ENCODE data around the gene CST7.

Gene CST7

DNA sequence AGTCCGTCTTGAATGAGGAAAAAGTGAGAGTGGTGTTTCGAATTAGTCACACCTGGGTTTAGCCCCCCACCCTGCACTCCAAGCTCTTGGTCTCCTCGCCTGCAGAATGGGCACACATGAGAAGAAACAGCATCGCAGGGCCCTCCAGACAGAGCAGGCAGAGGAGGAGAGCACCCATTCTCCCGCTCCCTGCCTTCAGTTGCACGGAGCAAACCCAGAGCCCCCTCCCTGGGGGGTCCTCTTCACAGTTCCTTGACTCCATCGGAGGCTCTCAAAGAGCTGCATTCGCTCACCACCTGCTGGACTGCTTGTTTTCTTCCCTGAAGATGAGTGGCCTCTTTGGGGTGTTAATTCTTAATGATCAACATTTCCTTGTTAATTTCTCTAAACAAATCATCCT, 5.1 kb downstream of the CST7 start:
- H3K9me3 ChIP-seq (ENCODE audit: insufficient read depth, low read depth, low read length): no peaks in the 10 kb centered on the region
- peaks cover 11% of the 10 kb centered on the region; the same call in 1 of the 2 replicates for H3K36me3 ChIP-seq (ENCODE audit: insufficient read depth, low read depth, low read length)
- H3K4me3 ChIP-seq (ENCODE audit: low read length): no peak overlapping the region
- no peaks in the 10 kb centered on the region; the same call in 1 of the 2 replicates for H3K4me1 ChIP-seq (ENCODE audit: insufficient read depth, low read length)
- no peak overlapping the region for H3K9ac ChIP-seq (ENCODE audit: low read depth, low read length)
- H3K27me3 ChIP-seq (ENCODE audit: insufficient read depth, low read length): no peaks in the 10 kb centered on the region
- no peak overlapping the region for H3K27ac ChIP-seq (ENCODE audit: low read length)

DNA sequence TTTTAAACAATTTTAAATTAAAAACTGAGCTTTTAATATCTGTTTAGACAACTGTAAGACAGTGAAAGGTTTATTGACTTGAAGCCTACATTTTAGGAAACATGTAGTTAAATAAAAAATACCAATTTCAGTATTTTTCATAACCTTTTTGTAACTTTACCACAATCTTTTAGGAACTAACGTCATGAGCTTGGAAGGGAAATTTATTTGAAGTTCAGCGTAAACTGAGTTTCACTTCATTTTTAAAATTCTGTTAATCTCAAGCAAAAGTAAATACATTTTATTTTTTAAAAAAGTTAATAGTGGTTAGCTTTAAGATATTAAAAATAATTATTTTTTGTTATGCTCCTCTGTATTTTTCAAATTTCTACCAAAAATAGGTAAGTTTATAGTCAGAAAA, 5.5 kb downstream of the CST7 start:
- no peak overlapping the region for H3K4me3 ChIP-seq (ENCODE audit: low read length)
- peaks cover 11% of the 10 kb centered on the region; the same call in 1 of the 2 replicates for H3K36me3 ChIP-seq (ENCODE audit: insufficient read depth, low read depth, low read length)
- H3K9ac ChIP-seq (ENCODE audit: low read depth, low read length): no peak overlapping the region
- no peak overlapping the region for H3K27ac ChIP-seq (ENCODE audit: low read length)
- no peaks in the 10 kb centered on the region for H3K27me3 ChIP-seq (ENCODE audit: insufficient read depth, low read length)
- H3K4me1 ChIP-seq (ENCODE audit: insufficient read depth, low read length): no peaks in the 10 kb centered on the region; the same call in 1 of the 2 replicates
- H3K9me3 ChIP-seq (ENCODE audit: insufficient read depth, low read depth, low read length): no peaks in the 10 kb centered on the region

DNA sequence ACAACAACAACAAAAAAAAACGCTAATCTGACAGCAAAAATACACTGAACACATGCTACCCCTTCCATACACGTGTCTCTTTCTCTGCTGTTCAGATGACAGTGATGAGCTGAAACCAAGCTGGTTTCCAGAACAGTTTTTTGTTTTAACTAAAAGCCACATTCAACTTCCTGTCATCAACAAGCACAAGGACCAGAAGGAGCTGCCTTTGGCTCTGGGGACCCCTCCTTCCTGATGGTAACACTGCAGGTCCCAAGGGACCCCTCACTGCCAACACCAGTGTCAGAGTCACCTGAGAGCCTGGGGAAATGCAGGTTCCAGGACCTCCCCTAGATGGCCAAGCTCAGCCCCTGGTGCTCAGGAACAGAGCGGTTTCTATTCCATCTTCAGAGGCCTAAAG, 6.0 kb downstream of the CST7 start:
- no peak overlapping the region for H3K27ac ChIP-seq (ENCODE audit: low read length)
- no peaks in the 10 kb centered on the region for H3K9me3 ChIP-seq (ENCODE audit: insufficient read depth, low read depth, low read length)
- H3K36me3 ChIP-seq (ENCODE audit: insufficient read depth, low read depth, low read length): peaks cover 11% of the 10 kb centered on the region; the same call in 1 of the 2 replicates
- H3K27me3 ChIP-seq (ENCODE audit: insufficient read depth, low read length): no peaks in the 10 kb centered on the region
- no peak overlapping the region for H3K4me3 ChIP-seq (ENCODE audit: low read length)
- H3K9ac ChIP-seq (ENCODE audit: low read depth, low read length): no peak overlapping the region
- H3K4me1 ChIP-seq (ENCODE audit: insufficient read depth, low read length): no peaks in the 10 kb centered on the region; the same call in 1 of the 2 replicates

DNA sequence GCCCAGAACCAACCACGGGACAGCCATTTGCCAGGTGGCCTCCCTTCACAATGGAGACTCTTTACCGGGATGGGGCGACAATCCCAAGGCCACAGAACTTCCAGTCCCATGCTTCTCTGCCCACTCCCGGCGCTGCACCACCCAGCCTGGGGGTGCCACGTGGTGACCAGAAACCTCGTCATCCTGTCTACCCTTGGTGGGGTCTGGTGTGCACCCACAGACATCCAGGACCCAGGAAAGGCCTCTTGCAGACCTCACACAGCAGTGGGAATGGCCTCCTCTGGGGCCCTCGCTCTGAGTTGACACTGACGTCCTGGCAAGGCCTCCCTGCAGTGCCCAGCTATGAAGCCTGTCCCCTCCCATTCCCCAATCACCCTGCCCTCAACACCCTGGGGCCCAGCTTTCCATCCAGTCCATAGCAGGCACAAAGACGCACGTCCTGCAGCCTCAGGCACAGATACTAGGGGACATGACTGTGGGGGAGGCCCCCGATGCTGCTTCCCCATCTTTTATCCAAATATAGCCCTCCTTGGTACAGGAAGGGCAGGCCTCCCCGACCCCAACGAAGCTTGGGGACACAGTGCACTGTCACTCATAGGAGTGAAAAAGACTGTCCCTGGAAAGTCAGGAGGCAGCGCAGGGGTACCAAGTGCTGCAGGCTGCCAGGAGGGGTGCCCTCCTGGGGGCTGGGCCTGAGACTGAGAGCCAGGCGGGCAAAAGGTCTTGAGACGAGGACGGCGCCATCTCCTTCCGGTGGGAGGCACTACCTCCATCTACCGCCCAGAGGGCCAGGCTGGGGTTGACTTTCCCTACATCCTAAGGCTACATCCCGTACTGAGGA, 7.2 kb downstream of the CST7 start:
- H3K36me3 ChIP-seq (ENCODE audit: insufficient read depth, low read depth, low read length): peaks cover 21% of the 10 kb centered on the region; the same call in 1 of the 2 replicates
- H3K27ac ChIP-seq (ENCODE audit: low read length): no peak overlapping the region
- no peak overlapping the region for H3K4me3 ChIP-seq (ENCODE audit: low read length)
- H3K9ac ChIP-seq (ENCODE audit: low read depth, low read length): no peak overlapping the region
- H3K27me3 ChIP-seq (ENCODE audit: insufficient read depth, low read length): no peaks in the 10 kb centered on the region
- H3K4me1 ChIP-seq (ENCODE audit: insufficient read depth, low read length): no peaks in the 10 kb centered on the region; the same call in 1 of the 2 replicates
- H3K9me3 ChIP-seq (ENCODE audit: insufficient read depth, low read depth, low read length): no peaks in the 10 kb centered on the region

DNA sequence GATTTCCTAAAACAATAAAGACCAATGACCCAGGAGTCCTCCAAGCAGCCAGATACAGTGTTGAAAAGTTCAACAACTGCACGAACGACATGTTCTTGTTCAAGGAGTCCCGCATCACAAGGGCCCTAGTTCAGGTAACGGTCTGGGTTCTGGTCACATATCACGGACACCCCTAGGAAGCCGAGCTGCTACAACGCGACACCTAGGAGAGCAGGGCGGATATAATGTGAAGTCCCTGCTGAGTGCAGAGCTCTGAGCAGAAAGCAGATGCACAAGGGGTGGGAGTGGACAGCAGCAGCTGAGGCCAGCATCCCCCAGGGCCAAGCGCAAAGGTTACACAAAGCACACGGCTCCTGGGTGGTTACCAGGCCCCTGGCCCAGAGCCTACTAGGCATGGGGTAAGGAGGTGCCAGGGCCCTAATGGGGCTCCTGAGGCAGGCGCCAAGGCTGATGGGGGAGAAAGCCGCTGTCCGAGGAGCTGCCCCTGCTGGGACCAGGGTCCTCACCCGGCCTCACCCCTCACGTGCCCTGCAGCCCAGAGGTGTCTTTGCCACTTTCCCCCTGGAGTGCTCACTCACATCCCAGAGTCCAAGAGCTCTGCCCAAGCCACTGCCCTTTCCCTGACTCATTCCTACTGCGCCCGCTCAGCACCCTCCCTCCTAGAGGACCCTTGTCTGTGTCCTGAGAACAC, 8.4 kb downstream of the CST7 start:
- Histone ChIP-seq H3K9ac (ENCODE audit: low read depth, low read length) (no peak overlapping the region), H3K9me3 (ENCODE audit: insufficient read depth, low read depth, low read length) (no peaks in the 10 kb centered on the region), H3K27ac (ENCODE audit: low read length) (no peak overlapping the region), H3K4me1 (ENCODE audit: insufficient read depth, low read length) (no peaks in the 10 kb centered on the region; the same call in 1 of the 2 replicates), H3K36me3 (ENCODE audit: insufficient read depth, low read depth, low read length) (peaks cover 30% of the 10 kb centered on the region; the same call in 1 of the 2 replicates), H3K4me3 (ENCODE audit: low read length) (no peak overlapping the region), H3K27me3 (ENCODE audit: insufficient read depth, low read length) (no peaks in the 10 kb centered on the region)

DNA sequence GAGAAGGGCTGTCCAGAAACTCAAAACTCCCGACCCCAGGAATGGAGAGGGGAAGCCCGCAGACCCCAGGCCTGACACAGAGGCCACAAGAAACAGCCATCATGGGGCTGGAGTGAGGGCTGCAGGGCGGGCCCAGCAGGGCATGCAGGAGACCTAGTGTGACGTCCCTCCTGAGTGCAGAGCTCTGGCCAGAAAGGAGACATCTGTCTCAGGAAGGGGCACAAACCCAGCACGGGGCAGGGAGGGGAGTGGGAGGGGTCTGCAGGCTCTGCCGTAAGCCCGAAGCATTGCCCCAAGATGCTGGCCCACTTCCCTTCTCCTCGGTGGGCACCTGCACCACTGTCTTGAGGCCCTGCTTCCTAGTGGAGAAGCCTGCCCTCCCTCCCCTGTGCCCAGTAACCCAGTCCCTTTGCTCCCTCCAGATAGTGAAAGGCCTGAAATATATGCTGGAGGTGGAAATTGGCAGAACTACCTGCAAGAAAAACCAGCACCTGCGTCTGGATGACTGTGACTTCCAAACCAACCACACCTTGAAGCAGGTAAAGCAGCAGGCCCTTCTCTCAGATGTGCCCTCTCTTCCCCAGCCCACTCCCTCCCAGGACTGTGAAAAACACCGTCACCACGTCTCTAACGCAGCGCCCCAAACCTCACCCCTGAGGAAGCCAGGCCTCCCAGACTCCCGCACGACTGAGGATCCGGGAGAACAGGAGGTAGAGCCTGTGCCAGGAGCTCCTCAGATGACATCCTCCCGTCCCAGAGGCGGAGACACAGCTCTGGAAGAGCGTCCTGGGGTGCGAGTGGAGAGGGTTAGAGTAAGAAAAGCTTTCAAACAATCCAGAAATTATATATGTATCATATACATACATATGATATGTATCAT, 9.7 kb downstream of the CST7 start:
- Histone ChIP-seq H3K4me3 (ENCODE audit: low read length) (no peak overlapping the region), H3K9ac (ENCODE audit: low read depth, low read length) (no peak overlapping the region), H3K27ac (ENCODE audit: low read length) (no peak overlapping the region), H3K4me1 (ENCODE audit: insufficient read depth, low read length) (no peaks in the 10 kb centered on the region; the same call in 1 of the 2 replicates), H3K9me3 (ENCODE audit: insufficient read depth, low read depth, low read length) (no peaks in the 10 kb centered on the region), H3K36me3 (ENCODE audit: insufficient read depth, low read depth, low read length) (peaks cover 43% of the 10 kb centered on the region), H3K27me3 (ENCODE audit: insufficient read depth, low read length) (no peaks in the 10 kb centered on the region)

DNA sequence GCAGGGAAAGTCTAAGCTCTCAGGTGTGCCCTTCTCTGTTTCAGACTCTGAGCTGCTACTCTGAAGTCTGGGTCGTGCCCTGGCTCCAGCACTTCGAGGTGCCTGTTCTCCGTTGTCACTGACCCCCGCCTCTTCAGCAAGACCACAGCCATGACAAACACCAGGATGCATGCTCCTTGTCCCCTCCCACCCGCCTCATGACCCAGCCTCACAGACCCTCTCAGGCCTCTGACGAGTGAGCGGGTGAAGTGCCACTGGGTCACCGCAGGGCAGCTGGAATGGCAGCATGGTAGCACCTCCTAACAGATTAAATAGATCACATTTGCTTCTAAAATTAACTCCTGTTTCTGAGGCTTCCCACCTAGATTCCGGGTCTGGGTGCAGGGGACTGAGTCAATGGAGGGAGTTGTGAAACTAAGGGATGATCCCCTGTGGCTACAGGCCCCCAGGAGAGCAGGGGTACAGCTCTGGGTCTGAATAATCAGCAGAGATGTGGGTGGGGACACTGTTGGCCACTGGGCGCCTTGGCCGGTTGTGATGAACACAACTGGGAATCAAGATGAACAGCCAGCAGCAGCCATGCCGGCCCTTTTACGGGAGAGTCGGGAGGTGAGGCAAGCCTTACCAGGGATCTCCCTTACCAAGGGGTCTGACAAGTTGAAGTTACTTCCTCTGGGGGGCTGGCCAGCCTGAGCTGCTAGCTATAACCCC, 10.7 kb downstream of the CST7 start:
- Histone ChIP-seq H3K27me3 (ENCODE audit: insufficient read depth, low read length) (no peaks in the 10 kb centered on the region), H3K4me3 (ENCODE audit: low read length) (no peak overlapping the region), H3K9ac (ENCODE audit: low read depth, low read length) (no peak overlapping the region), H3K9me3 (ENCODE audit: insufficient read depth, low read depth, low read length) (no peaks in the 10 kb centered on the region), H3K27ac (ENCODE audit: low read length) (no peak overlapping the region), H3K4me1 (ENCODE audit: insufficient read depth, low read length) (no peaks in the 10 kb centered on the region), H3K36me3 (ENCODE audit: insufficient read depth, low read depth, low read length) (peaks cover 52% of the 10 kb centered on the region)

DNA sequence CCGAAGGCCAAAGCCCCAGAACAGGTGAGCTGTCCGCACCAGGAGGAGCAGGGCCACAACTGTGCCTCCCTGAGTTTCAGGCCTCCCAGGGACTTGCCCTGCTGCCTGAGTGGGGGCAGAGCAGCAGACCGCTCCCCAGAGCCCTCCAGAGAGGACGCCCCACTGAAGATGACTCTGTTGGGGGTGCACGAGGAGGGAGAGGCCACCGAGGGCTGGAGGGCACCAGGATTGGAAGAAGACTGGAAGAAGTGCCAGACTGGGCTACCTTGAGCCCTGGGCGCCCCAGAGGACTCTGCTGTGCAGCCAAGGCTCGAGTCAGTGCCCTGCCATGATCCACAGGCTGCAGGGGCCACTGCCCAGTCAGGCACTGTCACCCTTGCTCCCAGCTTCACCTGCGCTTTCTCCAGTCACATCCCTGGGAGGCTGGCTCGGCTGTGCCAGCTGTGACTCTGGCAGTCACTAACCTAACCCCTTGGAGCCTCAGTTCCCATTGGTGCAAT, 11.3 kb downstream of the CST7 start:
- Histone ChIP-seq H3K27ac (ENCODE audit: low read length) (no peak overlapping the region), H3K4me1 (ENCODE audit: insufficient read depth, low read length) (no peaks in the 10 kb centered on the region), H3K9me3 (ENCODE audit: insufficient read depth, low read depth, low read length) (no peaks in the 10 kb centered on the region), H3K27me3 (ENCODE audit: insufficient read depth, low read length) (no peaks in the 10 kb centered on the region), H3K36me3 (ENCODE audit: insufficient read depth, low read depth, low read length) (peaks cover 54% of the 10 kb centered on the region), H3K9ac (ENCODE audit: low read depth, low read length) (no peak overlapping the region), H3K4me3 (ENCODE audit: low read length) (no peak overlapping the region)

DNA sequence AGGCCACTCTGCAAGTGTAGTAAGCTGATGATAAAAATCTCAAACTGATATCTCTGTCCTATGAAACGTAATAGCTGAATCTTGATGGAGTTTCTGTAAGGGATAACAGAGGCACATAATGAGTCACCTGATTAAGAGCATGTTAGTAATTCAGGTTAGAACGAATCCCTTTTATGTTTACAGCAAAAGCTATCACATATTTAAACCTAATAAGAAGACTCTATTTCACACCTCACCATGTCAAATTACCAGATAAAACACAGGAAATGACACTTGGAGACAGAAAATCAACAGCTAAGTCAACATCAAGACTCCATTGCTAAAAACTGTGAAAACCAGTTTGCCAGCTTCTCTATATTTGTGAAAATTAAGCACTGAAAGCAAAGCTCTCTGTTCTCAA, 11.8 kb downstream of the CST7 start:
- Histone ChIP-seq H3K36me3 (ENCODE audit: insufficient read depth, low read depth, low read length) (peaks cover 59% of the 10 kb centered on the region), H3K4me1 (ENCODE audit: insufficient read depth, low read length) (no peaks in the 10 kb centered on the region), H3K9ac (ENCODE audit: low read depth, low read length) (no peak overlapping the region), H3K27ac (ENCODE audit: low read length) (no peak overlapping the region), H3K27me3 (ENCODE audit: insufficient read depth, low read length) (no peaks in the 10 kb centered on the region), H3K4me3 (ENCODE audit: low read length) (no peak overlapping the region), H3K9me3 (ENCODE audit: insufficient read depth, low read depth, low read length) (no peaks in the 10 kb centered on the region)

DNA sequence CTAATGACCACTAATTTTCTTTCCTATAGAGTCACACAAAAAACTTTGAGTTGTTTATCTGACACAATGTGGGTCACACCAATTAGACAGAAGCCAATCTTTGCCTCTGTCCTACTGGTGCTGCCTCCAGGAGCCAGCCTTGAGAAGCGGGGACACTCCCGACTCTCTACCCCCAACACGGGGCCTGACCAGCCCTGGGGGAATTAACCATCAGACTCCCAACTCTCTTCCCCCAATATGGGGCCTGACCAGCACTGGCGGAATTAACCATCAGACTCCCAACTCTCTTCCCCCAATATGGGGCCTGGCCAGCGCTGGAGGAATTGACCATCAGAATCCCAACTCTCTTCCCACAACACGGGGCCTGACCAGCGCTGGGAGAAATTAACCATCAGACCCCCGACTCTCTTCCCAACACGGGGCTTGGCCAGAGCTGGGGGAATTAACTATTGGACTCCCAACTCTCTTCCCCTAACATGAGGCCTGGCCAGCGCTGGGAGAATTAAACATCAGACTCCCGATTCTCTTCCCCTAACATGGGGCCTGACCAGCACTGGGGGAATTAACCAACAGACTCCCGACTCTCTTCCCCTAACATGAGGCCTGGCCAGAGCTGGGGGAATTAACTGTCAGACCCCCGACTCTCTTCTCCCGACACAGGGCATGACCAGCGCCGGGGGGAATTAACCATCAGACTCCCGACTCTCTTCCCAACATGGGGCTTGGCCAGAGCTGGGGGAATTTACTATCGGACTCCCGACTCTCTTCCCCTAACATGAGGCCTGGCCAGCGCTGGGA, 12.5 kb downstream of the CST7 start:
- Histone ChIP-seq H3K9ac (ENCODE audit: low read depth, low read length) (no peak overlapping the region), H3K4me3 (ENCODE audit: low read length) (no peak overlapping the region), H3K27me3 (ENCODE audit: insufficient read depth, low read length) (no peaks in the 10 kb centered on the region), H3K4me1 (ENCODE audit: insufficient read depth, low read length) (no peaks in the 10 kb centered on the region), H3K27ac (ENCODE audit: low read length) (no peak overlapping the region), H3K36me3 (ENCODE audit: insufficient read depth, low read depth, low read length) (peaks cover 63% of the 10 kb centered on the region), H3K9me3 (ENCODE audit: insufficient read depth, low read depth, low read length) (no peaks in the 10 kb centered on the region)

Data from iPS-20b (cell line).